Nephron (organoid): ENCODE results near the gene MED1.
"Not testable (repeated sequence)": the region's sequence is repeated elsewhere in the genome, so short reads cannot be mapped to it uniquely, and the experiment has no call there.

Experiments
- H3K27ac Mint-ChIP-seq, 3 experiments: 2 replicates each; pipeline ENCODE4 v1.8.0; 2020; ENCODE audit warnings: mixed read lengths in 3 of 3, mild to moderate bottlenecking in 2 of 3, moderate library complexity in 1 of 3
- H3K27me3 Mint-ChIP-seq: 2 replicates; pipeline ENCODE4 v1.8.0; 2021; ENCODE audit warnings: low read depth, mild to moderate bottlenecking, moderate library complexity, mixed read lengths
- H3K36me3 Mint-ChIP-seq: 2 replicates; pipeline ENCODE4 v1.8.0; 2020; ENCODE audit warnings: low read depth, mixed read lengths
- H3K4me1 Mint-ChIP-seq: 2 replicates; pipeline ENCODE4 v1.8.0; 2020; ENCODE audit warnings: mixed read lengths
- H3K4me3 Mint-ChIP-seq, 3 experiments: 2 replicates each; pipeline ENCODE4 v1.8.0; 2020; ENCODE audit warnings: mild to moderate bottlenecking in 3 of 3, mixed read lengths in 3 of 3, moderate library complexity in 2 of 3
- H3K9me3 Mint-ChIP-seq: 2 replicates; pipeline ENCODE4 v1.8.0; 2020; ENCODE audit warnings: mixed read lengths
- TF ChIP-seq, protein P1 (sequence below), 3 experiments: fragments of 200-600 bp; sonication (generic); IDR thresholded peaks; one replicate each; pipeline ENCODE4 v1.5.0; 2021; ENCODE audit warnings: antibody characterized with exemption in 3 of 3; ENCODE audit not compliant: unreplicated experiment in 3 of 3

The MED1 gene

DNA sequence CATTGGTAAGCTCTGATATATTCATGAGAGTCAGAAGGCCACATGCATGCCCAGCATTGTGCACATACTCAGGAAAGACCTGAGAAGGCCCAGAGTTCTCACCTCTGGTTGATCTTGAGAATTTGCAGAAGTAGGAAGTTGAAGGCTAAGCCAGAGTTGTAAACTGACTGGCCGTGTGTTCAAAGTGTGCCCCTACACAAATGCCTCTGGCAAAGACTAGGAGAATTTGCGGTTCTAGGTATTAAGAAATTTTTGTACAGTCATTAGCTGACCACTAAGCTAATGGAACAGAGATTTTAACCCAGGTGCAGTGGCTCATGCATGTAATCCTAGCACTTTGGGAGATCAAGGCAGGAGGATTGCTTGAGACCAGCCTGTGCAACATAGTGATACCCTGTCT is 74.6 kb downstream of the MED1 start:
- Mint-ChIP-seq H3K27me3 (no peaks in the 10 kb centered on the region), H3K27ac (no peak overlapping the region), H3K36me3 (peaks cover 5% of the 10 kb centered on the region), H3K4me1 (no peaks in the 10 kb centered on the region), H3K9me3 (no peaks in the 10 kb centered on the region), H3K4me3 (no peak overlapping the region)
- TF ChIP-seq, protein P1, sequence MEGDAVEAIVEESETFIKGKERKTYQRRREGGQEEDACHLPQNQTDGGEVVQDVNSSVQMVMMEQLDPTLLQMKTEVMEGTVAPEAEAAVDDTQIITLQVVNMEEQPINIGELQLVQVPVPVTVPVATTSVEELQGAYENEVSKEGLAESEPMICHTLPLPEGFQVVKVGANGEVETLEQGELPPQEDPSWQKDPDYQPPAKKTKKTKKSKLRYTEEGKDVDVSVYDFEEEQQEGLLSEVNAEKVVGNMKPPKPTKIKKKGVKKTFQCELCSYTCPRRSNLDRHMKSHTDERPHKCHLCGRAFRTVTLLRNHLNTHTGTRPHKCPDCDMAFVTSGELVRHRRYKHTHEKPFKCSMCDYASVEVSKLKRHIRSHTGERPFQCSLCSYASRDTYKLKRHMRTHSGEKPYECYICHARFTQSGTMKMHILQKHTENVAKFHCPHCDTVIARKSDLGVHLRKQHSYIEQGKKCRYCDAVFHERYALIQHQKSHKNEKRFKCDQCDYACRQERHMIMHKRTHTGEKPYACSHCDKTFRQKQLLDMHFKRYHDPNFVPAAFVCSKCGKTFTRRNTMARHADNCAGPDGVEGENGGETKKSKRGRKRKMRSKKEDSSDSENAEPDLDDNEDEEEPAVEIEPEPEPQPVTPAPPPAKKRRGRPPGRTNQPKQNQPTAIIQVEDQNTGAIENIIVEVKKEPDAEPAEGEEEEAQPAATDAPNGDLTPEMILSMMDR (IDR thresholded peaks at IDR 0.05; ENCODE audit: unreplicated experiment in 3 of 3) = no peak

DNA sequence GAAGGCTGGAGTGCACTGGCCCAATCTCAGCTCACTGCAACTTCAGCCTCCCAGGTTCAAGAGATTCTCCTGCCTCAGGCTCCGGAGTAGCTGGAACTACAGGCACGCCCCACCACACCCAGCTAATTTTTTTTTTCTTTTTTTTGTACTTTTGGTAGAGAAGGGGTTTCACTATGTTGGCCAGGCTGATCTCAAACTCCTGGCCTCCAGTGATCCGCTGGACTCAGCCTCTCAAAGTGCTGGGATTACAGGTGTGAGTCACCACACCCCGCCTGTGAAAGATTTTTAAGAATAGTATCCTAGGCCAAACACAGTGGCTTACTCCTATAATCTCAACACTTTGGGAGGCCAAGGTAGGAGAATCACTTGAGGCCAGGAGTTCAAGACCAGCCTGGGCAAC is 83.3 kb downstream of the MED1 start:
- not testable (repeated sequence) for H3K4me1 Mint-ChIP-seq, H3K4me3 Mint-ChIP-seq, H3K27me3 Mint-ChIP-seq, H3K9me3 Mint-ChIP-seq, H3K36me3 Mint-ChIP-seq, H3K27ac Mint-ChIP-seq

DNA sequence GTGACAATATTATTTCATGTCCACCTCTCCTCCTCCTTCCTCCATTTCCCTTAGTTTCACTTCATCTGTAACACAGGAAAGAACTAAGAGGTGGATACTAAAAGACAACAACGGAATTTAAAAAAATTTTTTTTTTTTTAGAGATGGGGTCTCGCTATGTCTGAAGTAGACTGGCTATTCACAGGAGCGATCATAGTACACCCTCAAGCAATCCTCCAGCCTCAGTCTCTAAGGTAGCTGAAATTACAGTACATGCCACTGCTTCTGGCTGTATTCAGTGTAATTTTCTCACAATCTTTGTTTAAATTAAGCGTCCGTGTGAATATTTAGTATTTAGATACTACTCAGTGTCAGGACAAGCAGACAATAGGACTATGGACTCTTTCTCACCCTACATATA is 85.2 kb downstream of the MED1 start:
- no peak overlapping the region for H3K4me3 Mint-ChIP-seq
- H3K27me3 Mint-ChIP-seq = no peaks in the 10 kb centered on the region
- no peaks in the 10 kb centered on the region for H3K9me3 Mint-ChIP-seq
- TF ChIP-seq, protein P1 (IDR thresholded peaks at IDR 0.05; ENCODE audit: unreplicated experiment in 3 of 3) = no peak
- no peaks in the 10 kb centered on the region for H3K36me3 Mint-ChIP-seq
- no peaks in the 10 kb centered on the region for H3K4me1 Mint-ChIP-seq
- no peak overlapping the region for H3K27ac Mint-ChIP-seq

DNA sequence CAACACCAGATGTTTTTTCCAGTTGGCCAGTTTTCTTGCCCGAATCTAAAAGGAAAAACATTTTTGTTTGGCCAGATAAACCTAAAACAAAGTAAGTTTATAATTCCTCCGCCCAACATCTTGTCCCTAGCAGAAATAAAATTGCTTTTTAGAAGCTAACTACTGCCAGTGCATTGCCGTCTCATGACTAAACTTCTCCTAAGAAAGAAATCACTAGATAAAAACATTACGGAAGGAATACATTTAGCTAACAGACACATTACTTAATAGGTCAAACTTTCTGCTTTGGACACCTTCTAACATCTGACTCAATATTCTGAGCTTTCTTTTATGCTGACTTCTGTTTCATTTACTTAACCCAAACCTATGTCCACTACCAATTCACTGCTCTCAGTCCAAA is 85.8 kb downstream of the MED1 start:
- H3K4me1 Mint-ChIP-seq = no peaks in the 10 kb centered on the region
- H3K27me3 Mint-ChIP-seq = no peaks in the 10 kb centered on the region
- no peaks in the 10 kb centered on the region for H3K9me3 Mint-ChIP-seq
- H3K27ac Mint-ChIP-seq = no peak overlapping the region
- TF ChIP-seq, protein P1 (IDR thresholded peaks at IDR 0.05; ENCODE audit: unreplicated experiment in 3 of 3) = no peak
- no peak overlapping the region for H3K4me3 Mint-ChIP-seq
- H3K36me3 Mint-ChIP-seq = no peaks in the 10 kb centered on the region

DNA sequence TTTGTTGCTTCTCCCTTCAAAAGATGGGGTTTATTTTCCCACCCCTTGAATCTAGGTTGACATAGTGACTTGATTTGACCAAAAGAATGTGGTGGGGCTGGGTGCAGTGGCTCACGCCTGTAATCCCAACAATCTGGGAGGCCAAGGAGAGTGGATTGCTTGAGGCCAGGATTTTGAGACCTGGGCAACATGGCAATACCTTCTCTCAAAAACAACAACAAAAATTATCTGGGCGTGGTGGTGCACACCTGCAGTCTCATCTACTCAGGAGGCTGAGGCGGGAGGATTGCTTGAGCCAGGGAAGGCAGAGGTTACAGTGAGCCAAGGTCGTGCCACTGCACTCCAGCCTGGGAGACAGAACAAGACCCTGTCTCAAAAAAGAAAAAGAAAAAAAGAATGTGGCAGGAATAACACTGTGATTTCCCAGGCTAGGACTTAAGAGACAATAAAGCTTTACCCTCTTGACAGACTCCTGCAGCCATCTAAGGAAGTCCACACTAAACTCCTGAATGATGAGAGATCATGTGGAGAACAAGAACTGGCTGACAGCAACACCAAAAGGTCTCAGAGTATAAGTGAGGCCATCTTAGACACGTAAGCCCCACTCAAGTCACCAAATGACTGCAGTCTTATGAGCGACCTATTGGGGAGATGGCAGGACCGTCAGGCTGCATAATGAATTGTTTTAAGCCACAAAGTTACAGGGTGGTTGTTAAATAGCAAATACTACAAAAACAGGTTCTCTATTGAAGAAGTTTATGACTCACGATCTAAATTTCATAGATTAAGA is 86.6 kb downstream of the MED1 start:
- no peaks in the 10 kb centered on the region for H3K9me3 Mint-ChIP-seq
- no peaks in the 10 kb centered on the region for H3K27me3 Mint-ChIP-seq
- no peaks in the 10 kb centered on the region for H3K4me1 Mint-ChIP-seq
- TF ChIP-seq, protein P1 (IDR thresholded peaks at IDR 0.05; ENCODE audit: unreplicated experiment in 3 of 3) = no peak
- no peak overlapping the region for H3K27ac Mint-ChIP-seq
- H3K4me3 Mint-ChIP-seq = no peak overlapping the region
- H3K36me3 Mint-ChIP-seq = no peaks in the 10 kb centered on the region

DNA sequence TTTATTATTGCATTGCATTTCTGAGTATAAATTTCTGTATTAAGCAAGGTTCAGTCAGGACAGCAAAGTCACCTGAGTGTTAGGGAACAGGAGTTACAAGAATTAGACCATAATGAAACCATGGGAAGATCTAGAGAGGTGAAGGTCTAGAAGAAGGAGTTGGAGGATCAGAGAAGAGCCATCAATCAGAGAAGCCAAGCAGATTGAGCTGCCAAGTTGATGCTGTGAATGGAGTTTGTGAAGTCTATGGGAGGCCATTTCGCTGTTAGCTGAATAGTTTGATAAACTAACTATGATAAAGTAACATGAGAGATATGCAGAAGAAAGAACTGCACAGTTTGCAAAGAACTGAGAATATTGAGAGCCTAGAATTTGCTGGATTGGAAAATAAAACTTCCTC is 90.0 kb downstream of the MED1 start:
- TF ChIP-seq, protein P1 (IDR thresholded peaks at IDR 0.05; ENCODE audit: unreplicated experiment in 3 of 3) = no peak
- no peaks in the 10 kb centered on the region for H3K27me3 Mint-ChIP-seq
- H3K27ac Mint-ChIP-seq = no peak overlapping the region
- no peaks in the 10 kb centered on the region for H3K4me1 Mint-ChIP-seq
- H3K36me3 Mint-ChIP-seq = peaks cover 6% of the 10 kb centered on the region
- H3K4me3 Mint-ChIP-seq = no peak overlapping the region
- no peaks in the 10 kb centered on the region for H3K9me3 Mint-ChIP-seq
